HG03060 (cell line): Measurements from ENCODE around the gene SLC9A5.

Experiments
- ATAC-seq: cut with Tn5 transposase; IDR thresholded peaks from one replicate; pipeline ENCODE4 v1.9.1; 2021; ENCODE audit warnings: low read depth, moderate number of reproducible peaks; ENCODE audit not compliant: unreplicated experiment

Gene SLC9A5

GRCh38 chr16:67212766-67213165, 36.0 kb upstream of the SLC9A5 start:
- ATAC-seq = no peak

- no peak for ATAC-seq
Measured at GRCh38 chr16:67213197-67214019, 35.4 kb upstream of the SLC9A5 start.

DNA sequence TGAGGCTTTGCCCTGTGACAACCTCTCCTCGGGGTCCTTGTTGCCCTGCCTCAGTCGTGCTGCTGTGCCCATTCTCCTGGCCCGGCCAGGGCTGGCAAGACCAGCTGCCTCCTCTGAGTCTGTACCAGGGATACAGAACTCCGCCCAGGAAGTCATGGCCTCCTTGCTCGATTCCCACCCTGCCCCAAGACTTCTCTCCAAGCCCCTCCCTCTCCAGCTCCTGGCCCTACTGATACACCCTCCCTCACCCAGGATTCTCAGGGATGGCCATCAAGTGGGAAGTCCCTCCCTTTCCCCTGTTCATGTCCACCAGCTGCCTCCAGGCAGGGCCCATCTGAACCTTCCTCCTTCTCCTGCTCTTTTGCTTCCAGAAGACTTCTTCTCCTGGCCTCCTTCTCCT, 33.1 kb upstream of the SLC9A5 start:
- no peak for ATAC-seq

- no peak for ATAC-seq
Measured at GRCh38 chr16:67216612-67217490, 31.9 kb upstream of the SLC9A5 start.

DNA sequence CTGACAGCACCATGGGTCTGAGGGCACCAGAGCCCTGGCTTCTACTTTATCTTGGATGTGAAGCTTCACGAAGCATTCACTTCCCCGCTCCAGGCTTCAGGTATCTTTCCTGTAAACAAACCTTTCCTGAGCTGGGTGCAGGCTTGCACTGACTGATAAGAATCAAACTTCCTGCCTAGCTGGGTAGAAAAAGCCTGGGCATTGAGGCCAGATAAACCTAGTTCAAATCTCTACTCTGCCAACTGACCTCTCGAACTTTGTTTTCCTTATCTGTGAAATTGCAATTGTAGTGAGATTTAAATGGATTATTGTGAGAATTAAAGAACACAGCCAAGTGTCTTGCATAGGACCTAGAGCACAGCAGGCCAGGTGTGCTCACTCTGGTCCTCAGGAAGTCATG, 24.8 kb upstream of the SLC9A5 start:
- no peak for ATAC-seq

DNA sequence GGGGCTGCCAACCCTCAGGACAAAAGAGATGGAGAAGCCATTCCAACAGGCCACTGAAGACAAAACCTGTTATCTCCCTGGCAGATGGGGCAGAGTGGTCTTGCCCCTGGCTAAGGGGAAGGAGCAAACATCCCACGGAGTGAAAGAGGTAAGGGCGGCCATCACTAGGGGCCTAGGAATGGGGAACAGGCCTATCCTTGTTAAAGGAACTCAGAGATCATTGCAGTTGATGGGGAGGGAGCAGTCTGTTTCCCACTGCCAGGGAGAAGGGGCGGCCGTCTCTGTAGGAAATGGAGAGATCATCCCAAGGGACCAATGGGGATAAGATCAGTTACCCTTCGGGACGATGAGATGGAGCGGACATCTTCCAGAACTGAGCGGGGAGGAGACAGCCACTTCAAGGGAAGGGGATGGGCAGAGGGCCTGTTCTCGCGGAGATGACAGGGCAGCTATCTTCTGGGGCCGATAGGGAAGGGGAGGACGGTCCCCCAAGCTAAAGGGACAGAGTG, 22.4 kb upstream of the SLC9A5 start:
- ATAC-seq = no peak

DNA sequence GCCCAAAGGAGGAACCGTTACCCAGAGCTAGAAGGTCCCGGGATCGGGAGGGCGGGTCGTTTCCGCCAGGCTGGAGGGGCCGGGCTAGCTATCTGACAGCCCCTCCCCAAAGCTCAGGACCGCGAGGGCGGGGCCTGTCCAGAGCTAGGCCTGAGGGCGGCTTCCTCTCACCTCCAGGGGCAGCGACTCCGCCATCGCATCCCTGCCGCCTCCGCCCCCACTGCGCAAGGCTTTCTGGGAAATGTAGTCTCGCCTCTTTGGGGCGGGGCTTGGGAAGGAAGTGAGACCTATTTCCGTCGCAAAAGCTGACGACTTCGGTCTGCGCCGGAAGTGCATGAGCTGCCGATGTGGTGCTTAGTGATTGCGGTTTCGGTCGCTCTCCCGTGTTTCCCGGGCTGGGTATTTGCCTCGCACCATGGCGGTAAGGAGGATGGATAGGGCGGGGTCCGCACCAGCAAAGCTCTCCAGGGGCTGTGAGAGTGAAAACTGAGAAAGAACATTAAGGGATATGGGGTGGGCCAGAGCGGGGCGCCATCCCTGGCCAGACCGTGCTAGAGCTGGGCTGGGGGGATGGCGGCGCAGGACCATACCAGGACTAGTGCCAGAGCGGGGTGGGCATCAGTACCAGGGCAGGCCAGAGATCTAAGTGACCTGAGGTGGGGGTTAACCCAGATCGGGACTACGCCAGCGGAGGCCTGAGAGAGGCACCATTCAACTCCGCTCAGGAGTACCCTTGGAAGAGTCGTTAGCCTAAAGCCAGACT, 21.8 kb upstream of the SLC9A5 start, which contains the start of gene TMEM208:
TSS of gene TMEM208 (plus strand) at position 327 of the 763 bp plus-strand sequence. CDS start at position 416, 89 bp downstream.
- peak; percentile 89 for ATAC-seq

GRCh38 chr16:67227567-67227921, 21.2 kb upstream of the SLC9A5 start:
- no peak for ATAC-seq

DNA sequence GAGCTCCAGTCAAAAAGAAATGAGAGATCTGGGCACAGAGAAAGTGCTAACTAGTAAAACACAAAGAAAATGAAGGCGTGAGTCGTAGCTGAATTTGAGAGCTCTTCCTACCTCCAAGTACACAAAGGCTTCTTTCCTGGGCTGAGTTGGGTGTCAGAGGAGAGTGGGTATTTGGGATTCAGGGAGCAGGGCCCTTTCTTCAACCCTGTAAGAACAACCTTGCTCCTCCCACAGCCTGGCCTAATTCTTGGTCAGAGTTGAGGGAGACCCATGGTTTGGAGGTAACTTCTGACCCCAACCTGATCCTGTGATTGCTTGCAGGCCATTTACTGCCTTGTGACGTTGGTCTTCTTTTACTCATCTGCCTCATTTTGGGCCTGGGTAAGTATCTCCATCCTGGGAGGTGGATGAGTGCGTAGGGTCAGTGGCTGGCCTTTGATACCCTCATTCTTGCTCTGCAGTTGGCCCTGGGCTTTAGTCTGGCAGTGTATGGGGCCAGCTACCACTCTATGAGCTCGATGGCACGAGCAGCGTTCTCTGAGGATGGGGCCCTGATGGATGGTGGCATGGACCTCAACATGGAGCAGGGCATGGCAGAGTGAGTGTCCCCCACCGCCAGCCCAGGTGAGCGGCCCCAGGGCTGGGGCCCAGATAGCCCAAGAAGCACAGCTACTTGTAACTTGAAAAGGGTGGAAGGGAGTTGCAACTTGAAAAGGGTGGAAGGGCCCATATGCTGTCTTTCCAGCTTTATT, 20.6 kb upstream of the SLC9A5 start:
- ATAC-seq = no peak

DNA sequence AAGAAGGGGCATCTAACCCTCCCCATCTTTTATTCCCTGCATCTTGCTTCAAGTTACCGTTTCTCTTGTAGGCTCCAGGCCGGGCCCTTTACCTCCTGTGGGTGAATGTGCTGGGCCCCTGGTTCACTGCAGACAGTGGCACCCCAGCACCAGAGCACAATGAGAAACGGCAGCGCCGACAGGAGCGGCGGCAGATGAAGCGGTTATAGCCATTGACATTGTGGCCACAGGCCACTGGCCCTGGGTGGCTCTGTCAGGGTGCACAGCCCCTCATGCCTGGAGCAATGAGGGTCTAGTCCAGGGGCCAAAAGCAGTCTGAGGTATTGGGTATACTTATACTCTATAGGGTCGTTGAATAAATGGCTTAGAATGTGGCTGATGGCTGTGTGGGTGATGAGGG, 19.9 kb upstream of the SLC9A5 start:
- no peak for ATAC-seq

DNA sequence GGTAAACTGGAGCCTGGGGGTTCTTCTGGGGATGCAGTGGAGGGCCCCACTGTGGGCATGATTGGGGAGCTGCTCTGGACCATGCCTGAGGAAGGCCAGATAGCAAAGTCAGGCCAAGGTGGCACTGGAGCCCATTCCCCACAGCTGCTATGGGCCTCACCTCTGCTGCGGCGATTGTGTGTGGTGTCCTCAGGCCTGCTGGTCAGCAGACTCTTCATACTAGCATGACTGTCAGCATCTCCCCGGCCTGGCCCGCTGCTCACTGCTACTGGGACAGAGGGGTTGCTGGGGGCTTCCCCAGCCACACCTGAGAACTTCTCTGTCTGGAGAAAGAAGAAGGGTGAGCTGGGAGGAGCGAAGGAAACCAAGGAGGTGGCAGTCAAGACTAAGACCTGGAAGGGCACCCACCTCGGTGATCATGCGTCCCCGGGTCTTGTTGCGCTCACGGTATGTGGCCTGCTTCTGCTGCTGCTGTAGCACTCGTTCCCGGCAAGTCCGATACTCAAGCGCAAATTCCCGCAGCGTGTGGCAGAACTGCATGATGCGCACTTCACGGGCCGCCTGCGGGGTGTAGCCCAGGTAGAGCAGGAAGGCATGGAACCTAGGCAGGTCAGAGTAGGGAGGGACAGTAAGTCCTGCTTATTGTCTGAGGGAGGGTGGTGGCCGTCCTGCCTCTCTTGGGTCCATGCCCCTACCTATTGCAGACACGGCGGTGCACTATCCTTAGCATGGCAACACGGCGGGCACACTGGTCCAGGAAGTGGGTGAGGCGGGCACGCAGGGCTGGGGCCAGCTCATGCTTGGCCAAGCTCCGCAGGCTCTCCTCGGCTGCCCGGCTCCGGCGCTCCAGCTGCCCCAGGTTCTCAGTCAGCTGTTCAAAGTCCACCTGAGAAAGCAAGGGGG, 18.6 kb upstream of the SLC9A5 start:
- no peak for ATAC-seq

GRCh38 chr16:67230809-67231660, 17.7 kb upstream of the SLC9A5 start:
- ATAC-seq = no peak

GRCh38 chr16:67233596-67233995, 15.2 kb upstream of the SLC9A5 start:
- ATAC-seq = no peak

DNA sequence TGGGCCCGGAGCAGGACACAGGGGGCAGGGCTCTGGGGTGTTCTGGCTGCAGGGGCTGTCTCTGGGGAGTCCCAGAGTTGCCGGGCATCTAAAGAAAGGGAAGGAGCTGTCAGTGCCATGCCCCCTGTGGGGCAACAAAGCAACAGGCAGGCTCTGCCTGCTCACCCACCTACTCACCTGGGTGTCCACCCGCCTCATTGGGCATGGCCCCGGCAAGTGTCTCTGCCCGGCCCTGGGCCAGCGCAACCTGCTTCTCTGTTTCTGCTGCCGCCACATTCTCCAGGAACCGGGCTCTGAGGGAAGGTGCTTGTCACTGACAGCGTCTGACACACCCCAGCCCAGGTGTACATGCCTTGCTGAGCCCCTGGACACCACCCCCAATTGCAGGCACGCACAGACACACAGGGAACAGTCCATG, 14.6 kb upstream of the SLC9A5 start:
- ATAC-seq = no peak

- ATAC-seq = no peak
Measured at GRCh38 chr16:67235816-67236562, 12.8 kb upstream of the SLC9A5 start.

GRCh38 chr16:67236563-67237395, 12.0 kb upstream of the SLC9A5 start:
- ATAC-seq = no peak
